HepG2 (cell line): ENCODE results near the gene ADRM1. TPM values are rescaled to one million over a fixed set of nuclear protein-coding genes. Genes with fewer than 3 reads are reported as not detected.

Source experiments
- ATF4 ChIP-seq, 2 experiments: fragments of 450-650 bp in 1 of 2; sonication (generic) in 1 of 2; formaldehyde crosslinking; IDR thresholded peaks; 2 replicates each; pipeline versions ENCODE4 v1.5.0 to v1.8.0; 2020 to 2022; ENCODE audit warnings: mild to moderate bottlenecking in 1 of 2, missing genetic modification reagents in 1 of 2
- E2F5 ChIP-seq: sonication (generic); formaldehyde crosslinking; conservative IDR thresholded peaks from 2 replicates; pipeline ENCODE4 v1.4.0; 2020; ENCODE audit warnings: missing genetic modification reagents
- FOSL2 ChIP-seq: sonication (generic); formaldehyde crosslinking; IDR thresholded peaks from 2 replicates; pipeline ENCODE4 v1.4.0; 2020; ENCODE audit warnings: missing genetic modification reagents
- HNRNPL ChIP-seq: fragments of 200-400 bp; formaldehyde crosslinking; IDR thresholded peaks from 2 replicates; pipeline ENCODE4 v1.6.1; 2017; ENCODE audit warnings: mild to moderate bottlenecking, low read depth, low read length
- RAD21 ChIP-seq: fragments of 450-650 bp; formaldehyde crosslinking; IDR thresholded peaks from 2 replicates; pipeline ENCODE4 v1.5.0; 2020; ENCODE audit warnings: mild to moderate bottlenecking
- SALL1 ChIP-seq: sonication (generic); formaldehyde crosslinking; IDR thresholded peaks from 2 replicates; pipeline ENCODE4 v1.8.0; 2022; ENCODE audit warnings: mild to moderate bottlenecking, missing genetic modification reagents
- SP2 ChIP-seq: sonication (generic); formaldehyde crosslinking; IDR thresholded peaks from 2 replicates; pipeline ENCODE4 v1.5.1; 2020; ENCODE audit warnings: mild to moderate bottlenecking, missing genetic modification reagents
- ZBTB49 ChIP-seq: sonication (generic); formaldehyde crosslinking; IDR thresholded peaks from 2 replicates; pipeline ENCODE4 v1.4.0; 2020; ENCODE audit warnings: missing genetic modification reagents, borderline replicate concordance
- ZNF205 ChIP-seq: IDR thresholded peaks from 2 replicates; pipeline ENCODE4 v1.6.1; 2018; ENCODE audit warnings: missing biosample characterization, missing genetic modification reagents
- ZNF230 ChIP-seq: sonication (generic); formaldehyde crosslinking; IDR thresholded peaks from 2 replicates; pipeline ENCODE4 v1.4.0; 2020; ENCODE audit warnings: mild to moderate bottlenecking, missing genetic modification reagents
- ZNF296 ChIP-seq: sonication (generic); formaldehyde crosslinking; conservative IDR thresholded peaks from 2 replicates; pipeline ENCODE4 v1.5.0; 2020; ENCODE audit warnings: mild to moderate bottlenecking, missing genetic modification reagents
- ZNF337 ChIP-seq: sonication (generic); formaldehyde crosslinking; IDR thresholded peaks from 2 replicates; pipeline ENCODE4 v1.5.1; 2020; ENCODE audit warnings: missing genetic modification reagents, low read depth, mild to moderate bottlenecking, borderline replicate concordance
- ZNF790 ChIP-seq: sonication (generic); formaldehyde crosslinking; IDR thresholded peaks from 2 replicates; pipeline ENCODE4 v1.8.0; 2022; ENCODE audit warnings: missing genetic modification reagents, mild to moderate bottlenecking, borderline replicate concordance
- polyA plus RNA-seq, 8 experiments: library from polyadenylated mRNA; depleted of rRNA in 3 of 8; stranded (reverse) in 7 of 8; unstranded in 1 of 8; fragments of >200 nt; fragmentation: Illumina TruSeq in 4 of 8; extraction: Trizol in 4 of 8; gene quantifications; 2 replicates each; pipeline versions ENCODE4 v1.2.1 to v1.2.3, GENCODE V29; 2011 to 2016; ENCODE audit warnings: low read depth in 4 of 8, missing spikeins in 1 of 8, mixed read lengths in 1 of 8; ENCODE audit not compliant: insufficient read depth in 1 of 8
- total RNA-seq, 5 experiments: library from RNA; depleted of rRNA; stranded (reverse); fragments of >200 nt; fragmentation: Illumina TruSeq; extraction: Trizol; gene quantifications; 2 replicates each; pipeline ENCODE4 v1.2.3, GENCODE V29; 2016; ENCODE audit warnings: low read depth in 1 of 5
- TF ChIP-seq, protein P1 (sequence below): sonication (generic); formaldehyde crosslinking; IDR thresholded peaks from 2 replicates; pipeline ENCODE4; 2020; ENCODE audit warnings: missing genetic modification reagents, mild to moderate bottlenecking, borderline replicate concordance
- TF ChIP-seq, protein P2 (sequence below): IDR thresholded peaks from 2 replicates; pipeline ENCODE4 v1.6.1; 2012; ENCODE audit warnings: low read length, improper control_type of control experiment
- TF ChIP-seq, protein P3 (sequence below): sonication (generic); formaldehyde crosslinking; IDR thresholded peaks from 2 replicates; pipeline ENCODE4 v1.8.1; 2023; ENCODE audit warnings: mild to moderate bottlenecking, missing genetic modification reagents

ADRM1 gene
- total and polyA plus RNA-seq, 2 of the 13 experiments (the other 11 are each of a cell fraction or from before 2014, with no cell fraction given): 92.9 to 154 TPM

GRCh38 chr20:62353289-62354030, 50.7 kb downstream of the ADRM1 start (continued):
- TF ChIP-seq, protein P1, sequence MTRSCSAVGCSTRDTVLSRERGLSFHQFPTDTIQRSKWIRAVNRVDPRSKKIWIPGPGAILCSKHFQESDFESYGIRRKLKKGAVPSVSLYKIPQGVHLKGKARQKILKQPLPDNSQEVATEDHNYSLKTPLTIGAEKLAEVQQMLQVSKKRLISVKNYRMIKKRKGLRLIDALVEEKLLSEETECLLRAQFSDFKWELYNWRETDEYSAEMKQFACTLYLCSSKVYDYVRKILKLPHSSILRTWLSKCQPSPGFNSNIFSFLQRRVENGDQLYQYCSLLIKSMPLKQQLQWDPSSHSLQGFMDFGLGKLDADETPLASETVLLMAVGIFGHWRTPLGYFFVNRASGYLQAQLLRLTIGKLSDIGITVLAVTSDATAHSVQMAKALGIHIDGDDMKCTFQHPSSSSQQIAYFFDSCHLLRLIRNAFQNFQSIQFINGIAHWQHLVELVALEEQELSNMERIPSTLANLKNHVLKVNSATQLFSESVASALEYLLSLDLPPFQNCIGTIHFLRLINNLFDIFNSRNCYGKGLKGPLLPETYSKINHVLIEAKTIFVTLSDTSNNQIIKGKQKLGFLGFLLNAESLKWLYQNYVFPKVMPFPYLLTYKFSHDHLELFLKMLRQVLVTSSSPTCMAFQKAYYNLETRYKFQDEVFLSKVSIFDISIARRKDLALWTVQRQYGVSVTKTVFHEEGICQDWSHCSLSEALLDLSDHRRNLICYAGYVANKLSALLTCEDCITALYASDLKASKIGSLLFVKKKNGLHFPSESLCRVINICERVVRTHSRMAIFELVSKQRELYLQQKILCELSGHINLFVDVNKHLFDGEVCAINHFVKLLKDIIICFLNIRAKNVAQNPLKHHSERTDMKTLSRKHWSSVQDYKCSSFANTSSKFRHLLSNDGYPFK (CRISPR knock-in tag): no peak
- TF ChIP-seq ZNF296 (CRISPR knock-in tag) (0 out of 2 replicates have a peak, but pooled peaks have one; percentile 68), ZNF230 (CRISPR knock-in tag) (no peak), FOSL2 (CRISPR knock-in tag) (no peak; the same call in 1 of the 2 replicates), SALL1 (peak; percentile 52; the same call in 1 of the 2 replicates), ZNF337 (no peak), SP2 (CRISPR knock-in tag) (no peak), ZBTB49 (no peak), ATF4 (CRISPR knock-in tag; IDR thresholded peaks at IDR 0.05) (no peak), ZNF205 (CRISPR knock-in tag) (peak; percentile 9; the same call in 1 of the 2 replicates), ZNF790 (CRISPR knock-in tag) (no peak), RAD21 (0 out of 2 replicates have a peak, but pooled peaks have one; percentile 6), HNRNPL (peak; percentile 87), E2F5 (CRISPR knock-in tag) (no peak)
- TF ChIP-seq, protein P2, sequence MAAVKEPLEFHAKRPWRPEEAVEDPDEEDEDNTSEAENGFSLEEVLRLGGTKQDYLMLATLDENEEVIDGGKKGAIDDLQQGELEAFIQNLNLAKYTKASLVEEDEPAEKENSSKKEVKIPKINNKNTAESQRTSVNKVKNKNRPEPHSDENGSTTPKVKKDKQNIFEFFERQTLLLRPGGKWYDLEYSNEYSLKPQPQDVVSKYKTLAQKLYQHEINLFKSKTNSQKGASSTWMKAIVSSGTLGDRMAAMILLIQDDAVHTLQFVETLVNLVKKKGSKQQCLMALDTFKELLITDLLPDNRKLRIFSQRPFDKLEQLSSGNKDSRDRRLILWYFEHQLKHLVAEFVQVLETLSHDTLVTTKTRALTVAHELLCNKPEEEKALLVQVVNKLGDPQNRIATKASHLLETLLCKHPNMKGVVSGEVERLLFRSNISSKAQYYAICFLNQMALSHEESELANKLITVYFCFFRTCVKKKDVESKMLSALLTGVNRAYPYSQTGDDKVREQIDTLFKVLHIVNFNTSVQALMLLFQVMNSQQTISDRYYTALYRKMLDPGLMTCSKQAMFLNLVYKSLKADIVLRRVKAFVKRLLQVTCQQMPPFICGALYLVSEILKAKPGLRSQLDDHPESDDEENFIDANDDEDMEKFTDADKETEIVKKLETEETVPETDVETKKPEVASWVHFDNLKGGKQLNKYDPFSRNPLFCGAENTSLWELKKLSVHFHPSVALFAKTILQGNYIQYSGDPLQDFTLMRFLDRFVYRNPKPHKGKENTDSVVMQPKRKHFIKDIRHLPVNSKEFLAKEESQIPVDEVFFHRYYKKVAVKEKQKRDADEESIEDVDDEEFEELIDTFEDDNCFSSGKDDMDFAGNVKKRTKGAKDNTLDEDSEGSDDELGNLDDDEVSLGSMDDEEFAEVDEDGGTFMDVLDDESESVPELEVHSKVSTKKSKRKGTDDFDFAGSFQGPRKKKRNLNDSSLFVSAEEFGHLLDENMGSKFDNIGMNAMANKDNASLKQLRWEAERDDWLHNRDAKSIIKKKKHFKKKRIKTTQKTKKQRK: no peak
- TF ChIP-seq, protein P3, sequence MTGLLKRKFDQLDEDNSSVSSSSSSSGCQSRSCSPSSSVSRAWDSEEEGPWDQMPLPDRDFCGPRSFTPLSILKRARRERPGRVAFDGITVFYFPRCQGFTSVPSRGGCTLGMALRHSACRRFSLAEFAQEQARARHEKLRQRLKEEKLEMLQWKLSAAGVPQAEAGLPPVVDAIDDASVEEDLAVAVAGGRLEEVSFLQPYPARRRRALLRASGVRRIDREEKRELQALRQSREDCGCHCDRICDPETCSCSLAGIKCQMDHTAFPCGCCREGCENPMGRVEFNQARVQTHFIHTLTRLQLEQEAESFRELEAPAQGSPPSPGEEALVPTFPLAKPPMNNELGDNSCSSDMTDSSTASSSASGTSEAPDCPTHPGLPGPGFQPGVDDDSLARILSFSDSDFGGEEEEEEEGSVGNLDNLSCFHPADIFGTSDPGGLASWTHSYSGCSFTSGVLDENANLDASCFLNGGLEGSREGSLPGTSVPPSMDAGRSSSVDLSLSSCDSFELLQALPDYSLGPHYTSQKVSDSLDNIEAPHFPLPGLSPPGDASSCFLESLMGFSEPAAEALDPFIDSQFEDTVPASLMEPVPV (CRISPR knock-in tag): no peak
